Suprapubic skin (tissue), 4 donors: Measurements from ENCODE around the gene SLC45A3. TPM values are rescaled to one million over a fixed set of nuclear protein-coding genes. Genes with fewer than 3 reads are reported as not detected.

Source experiments
- DNase-seq, 2 donors: peaks; one replicate each; pipeline ENCODE4 v3.0.0-alpha.2; 2019; ENCODE audit warnings: low spot score in 2 of 2
- H3K27ac ChIP-seq: fragments of 200-600 bp; sonication (generic); one replicate; pipeline ENCODE4 v1.5.1; 2019
- H3K27me3 ChIP-seq: fragments of 200-600 bp; sonication (generic); one replicate; pipeline ENCODE4 v1.5.1; 2019
- H3K36me3 ChIP-seq: fragments of 200-600 bp; sonication (generic); one replicate; pipeline ENCODE4 v1.5.1; 2019
- H3K4me1 ChIP-seq: fragments of 200-600 bp; sonication (generic); one replicate; pipeline ENCODE4 v1.5.1; 2019
- H3K4me3 ChIP-seq: fragments of 200-600 bp; sonication (generic); one replicate; pipeline ENCODE4 v1.5.1; 2019; ENCODE audit warnings: mild to moderate bottlenecking
- H3K9me3 ChIP-seq: fragments of 200-600 bp; sonication (generic); one replicate; pipeline ENCODE4 v1.5.1; 2019
- CTCF ChIP-seq, 2 donors: fragments of 200-600 bp in 1 of 2; fragments of 450-650 bp in 1 of 2; sonication (generic) in 1 of 2; IDR thresholded peaks; one replicate each; pipeline ENCODE4 v1.5.1; 2016 to 2019; ENCODE audit warnings: antibody characterized with exemption in 2 of 2, mild to moderate bottlenecking in 1 of 2, moderate library complexity in 1 of 2
- EP300 ChIP-seq: sonication (generic); formaldehyde crosslinking; IDR thresholded peaks from one replicate; pipeline ENCODE4 v1.6.1; 2017; ENCODE audit warnings: antibody characterized with exemption
- POLR2A ChIP-seq, 2 donors: fragments of 450-650 bp; IDR thresholded peaks; one replicate each; pipeline ENCODE4 v1.6.1; 2017; ENCODE audit warnings: antibody characterized with exemption in 2 of 2, mild to moderate bottlenecking in 2 of 2, moderate library complexity in 2 of 2
- POLR2AphosphoS5 ChIP-seq, 3 donors: sonication (generic); formaldehyde crosslinking; IDR thresholded peaks; one replicate each; pipeline ENCODE4 v1.6.1; 2017; ENCODE audit warnings: antibody characterized with exemption in 3 of 3
- WGBS: methylation state at CpG from one replicate; pipeline ENCODE4 v1.1.5; 2018; 5-methylcytosine and 5-hydroxymethylcytosine counted together
- total RNA-seq, 4 donors: library from RNA; depleted of rRNA; stranded (reverse); fragments of >200 nt; gene quantifications; one replicate each; pipeline ENCODE4 v1.1.0, GENCODE V29; 2016

SLC45A3 gene
- total RNA-seq, 4 donors from 2014 or later, result 1.4 to 3.3 (median 2.2) TPM

GRCh38 chr1:205667909-205668643, 12.2 kb downstream of the SLC45A3 start:
- Histone ChIP-seq H3K9me3 (no peaks in the 10 kb centered on the region), H3K36me3 (no peaks in the 10 kb centered on the region), H3K27me3 (no peaks in the 10 kb centered on the region), H3K4me3 (no peak overlapping the region), H3K4me1 (peaks cover 35% of the 10 kb centered on the region), H3K27ac (no peak overlapping the region)
- DNase-seq, result no peak
- 69% methylated on average over 7 of the region's 11 CpGs for WGBS
- TF ChIP-seq EP300, result no peak

- H3K4me3 ChIP-seq, result no peak overlapping the region
- H3K27ac ChIP-seq, result no peak overlapping the region
- peaks cover 42% of the 10 kb centered on the region for H3K4me1 ChIP-seq
- no peaks in the 10 kb centered on the region for H3K36me3 ChIP-seq
- DNase-seq, result no peak
- H3K27me3 ChIP-seq, result no peaks in the 10 kb centered on the region
- WGBS, result 93% methylated on average over 6 of the region's 6 CpGs
- no peaks in the 10 kb centered on the region for H3K9me3 ChIP-seq
- no peak for TF ChIP-seq EP300
- no peak for TF ChIP-seq POLR2A (IDR thresholded peaks at IDR 0.05)
- TF ChIP-seq CTCF (IDR thresholded peaks at IDR 0.05), result no peak
- TF ChIP-seq POLR2AphosphoS5 (IDR thresholded peaks at IDR 0.05), result no peak
These were observed 13.7 kb downstream of the SLC45A3 start for GRCh38 chr1:205666372-205667166.

- H3K9me3 ChIP-seq, result no peaks in the 10 kb centered on the region
- H3K27me3 ChIP-seq, result no peaks in the 10 kb centered on the region
- TF ChIP-seq POLR2AphosphoS5 (IDR thresholded peaks at IDR 0.05) (no peak), CTCF (IDR thresholded peaks at IDR 0.05) (no peak), POLR2A (IDR thresholded peaks at IDR 0.05) (no peak), EP300 (no peak)
- 81% methylated on average over 8 of the region's 9 CpGs for WGBS
- DNase-seq, result no peak
- H3K4me3 ChIP-seq, result no peak overlapping the region
- H3K36me3 ChIP-seq, result no peaks in the 10 kb centered on the region
- peaks cover 42% of the 10 kb centered on the region for H3K4me1 ChIP-seq
- no peak overlapping the region for H3K27ac ChIP-seq
These were observed 14.9 kb downstream of the SLC45A3 start for GRCh38 chr1:205665201-205666045.

GRCh38 chr1:205664399-205665017, 15.8 kb downstream of the SLC45A3 start:
- TF ChIP-seq EP300, result no peak
- TF ChIP-seq POLR2AphosphoS5 (IDR thresholded peaks at IDR 0.05), result no peak
- no peak for TF ChIP-seq POLR2A (IDR thresholded peaks at IDR 0.05)
- no peak for TF ChIP-seq CTCF (IDR thresholded peaks at IDR 0.05)
- H3K4me3 ChIP-seq, result no peak overlapping the region
- H3K27ac ChIP-seq, result no peak overlapping the region
- DNase-seq, result no peak
- 72% methylated on average over 9 of the region's 19 CpGs for WGBS
- H3K9me3 ChIP-seq, result no peaks in the 10 kb centered on the region
- H3K36me3 ChIP-seq, result no peaks in the 10 kb centered on the region
- H3K4me1 ChIP-seq, result peaks cover 36% of the 10 kb centered on the region
- H3K27me3 ChIP-seq, result no peaks in the 10 kb centered on the region

GRCh38 chr1:205663286-205663936, 16.9 kb downstream of the SLC45A3 start:
- Histone ChIP-seq H3K27ac (no peak overlapping the region), H3K36me3 (no peaks in the 10 kb centered on the region), H3K27me3 (no peaks in the 10 kb centered on the region), H3K9me3 (no peaks in the 10 kb centered on the region), H3K4me1 (peaks cover 34% of the 10 kb centered on the region), H3K4me3 (no peak overlapping the region)
- DNase-seq, result no peak
- no peak for TF ChIP-seq POLR2AphosphoS5 (IDR thresholded peaks at IDR 0.05)
- no peak for TF ChIP-seq POLR2A (IDR thresholded peaks at IDR 0.05)
- no peak for TF ChIP-seq EP300
- no peak for TF ChIP-seq CTCF (IDR thresholded peaks at IDR 0.05)
- WGBS, result 91% methylated on average over 18 of the region's 18 CpGs
